ENCODE data around the gene MPL.

The MPL gene

DNA sequence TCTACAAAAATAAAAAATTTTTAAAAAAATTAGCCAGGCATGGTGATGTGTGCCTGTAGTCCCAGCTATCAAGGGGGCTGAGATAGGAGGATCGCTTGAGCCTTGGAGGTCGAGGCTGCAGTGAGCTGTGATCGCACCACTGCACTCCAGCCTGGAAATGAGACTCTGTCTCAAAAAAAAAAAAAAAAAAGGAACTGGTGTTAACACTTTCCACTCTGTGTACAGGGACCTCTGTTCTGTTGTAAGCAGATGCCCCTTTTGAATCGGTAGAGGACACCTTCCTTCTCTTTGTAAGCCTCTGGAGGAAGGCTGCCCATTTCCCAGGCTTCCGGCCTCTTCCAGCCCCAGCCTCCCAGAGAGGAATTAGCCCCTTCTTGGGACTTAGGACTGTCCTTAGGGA is 44.9 kb upstream of the MPL start:
- H2AFZ ChIP-seq (ENCODE audit: low read depth), result no peak overlapping the region
- H3K4me3 ChIP-seq (IDR thresholded peaks at IDR 0.05; ENCODE audit: insufficient read depth, low read depth, low read length), result no peak overlapping the region
- peaks cover 23% of the 10 kb centered on the region for H3K4me1 ChIP-seq (ENCODE audit: low read depth, poor library complexity, severe bottlenecking)
- H4K20me1 ChIP-seq (ENCODE audit: insufficient read depth), result no peaks in the 10 kb centered on the region
- TF ChIP-seq, protein P1, sequence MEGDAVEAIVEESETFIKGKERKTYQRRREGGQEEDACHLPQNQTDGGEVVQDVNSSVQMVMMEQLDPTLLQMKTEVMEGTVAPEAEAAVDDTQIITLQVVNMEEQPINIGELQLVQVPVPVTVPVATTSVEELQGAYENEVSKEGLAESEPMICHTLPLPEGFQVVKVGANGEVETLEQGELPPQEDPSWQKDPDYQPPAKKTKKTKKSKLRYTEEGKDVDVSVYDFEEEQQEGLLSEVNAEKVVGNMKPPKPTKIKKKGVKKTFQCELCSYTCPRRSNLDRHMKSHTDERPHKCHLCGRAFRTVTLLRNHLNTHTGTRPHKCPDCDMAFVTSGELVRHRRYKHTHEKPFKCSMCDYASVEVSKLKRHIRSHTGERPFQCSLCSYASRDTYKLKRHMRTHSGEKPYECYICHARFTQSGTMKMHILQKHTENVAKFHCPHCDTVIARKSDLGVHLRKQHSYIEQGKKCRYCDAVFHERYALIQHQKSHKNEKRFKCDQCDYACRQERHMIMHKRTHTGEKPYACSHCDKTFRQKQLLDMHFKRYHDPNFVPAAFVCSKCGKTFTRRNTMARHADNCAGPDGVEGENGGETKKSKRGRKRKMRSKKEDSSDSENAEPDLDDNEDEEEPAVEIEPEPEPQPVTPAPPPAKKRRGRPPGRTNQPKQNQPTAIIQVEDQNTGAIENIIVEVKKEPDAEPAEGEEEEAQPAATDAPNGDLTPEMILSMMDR (conservative IDR thresholded peaks at IDR 0.05; ENCODE audit: low read depth, low read length), result no peak
- no peak overlapping the region for H3K9ac ChIP-seq
- no peak overlapping the region for H3K4me2 ChIP-seq
- H3K79me2 ChIP-seq (ENCODE audit: insufficient read depth, low read depth), result no peaks in the 10 kb centered on the region
- H3K27ac ChIP-seq, result no peak overlapping the region
- H3K27me3 ChIP-seq (ENCODE audit: insufficient read depth, low read depth), result no peaks in the 10 kb centered on the region
- H3K36me3 ChIP-seq (ENCODE audit: insufficient read depth), result no peaks in the 10 kb centered on the region

DNA sequence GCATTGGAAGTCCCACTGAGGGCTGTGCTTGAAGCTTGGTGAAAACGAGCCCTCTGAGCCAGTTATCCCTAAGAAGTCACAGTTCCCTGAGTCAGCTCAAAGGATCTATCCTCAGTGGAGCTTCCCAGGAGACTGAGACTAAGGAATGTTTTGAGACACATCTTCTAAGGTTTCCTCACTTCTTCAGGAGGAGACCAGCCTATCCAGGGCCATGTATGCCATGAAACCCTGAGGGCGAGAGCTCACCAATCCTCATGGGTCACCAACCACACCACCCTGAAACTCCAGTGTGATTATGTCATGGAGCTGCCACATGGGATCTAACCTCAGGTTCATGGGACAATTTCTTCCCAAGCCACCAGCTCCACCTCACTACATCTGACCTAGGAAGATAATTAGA is 44.4 kb upstream of the MPL start:
- H3K9ac ChIP-seq, result no peak overlapping the region
- no peaks in the 10 kb centered on the region for H3K27me3 ChIP-seq (ENCODE audit: insufficient read depth, low read depth)
- no peak overlapping the region for H3K27ac ChIP-seq
- TF ChIP-seq, protein P1 (conservative IDR thresholded peaks at IDR 0.05; ENCODE audit: low read depth, low read length), result no peak
- H3K36me3 ChIP-seq (ENCODE audit: insufficient read depth), result no peaks in the 10 kb centered on the region
- no peak overlapping the region for H3K4me3 ChIP-seq (IDR thresholded peaks at IDR 0.05; ENCODE audit: insufficient read depth, low read depth, low read length)
- no peaks in the 10 kb centered on the region for H4K20me1 ChIP-seq (ENCODE audit: insufficient read depth)
- H3K79me2 ChIP-seq (ENCODE audit: insufficient read depth, low read depth), result no peaks in the 10 kb centered on the region
- H2AFZ ChIP-seq (ENCODE audit: low read depth), result no peak overlapping the region
- peaks cover 23% of the 10 kb centered on the region for H3K4me1 ChIP-seq (ENCODE audit: low read depth, poor library complexity, severe bottlenecking)
- H3K4me2 ChIP-seq, result no peak overlapping the region

DNA sequence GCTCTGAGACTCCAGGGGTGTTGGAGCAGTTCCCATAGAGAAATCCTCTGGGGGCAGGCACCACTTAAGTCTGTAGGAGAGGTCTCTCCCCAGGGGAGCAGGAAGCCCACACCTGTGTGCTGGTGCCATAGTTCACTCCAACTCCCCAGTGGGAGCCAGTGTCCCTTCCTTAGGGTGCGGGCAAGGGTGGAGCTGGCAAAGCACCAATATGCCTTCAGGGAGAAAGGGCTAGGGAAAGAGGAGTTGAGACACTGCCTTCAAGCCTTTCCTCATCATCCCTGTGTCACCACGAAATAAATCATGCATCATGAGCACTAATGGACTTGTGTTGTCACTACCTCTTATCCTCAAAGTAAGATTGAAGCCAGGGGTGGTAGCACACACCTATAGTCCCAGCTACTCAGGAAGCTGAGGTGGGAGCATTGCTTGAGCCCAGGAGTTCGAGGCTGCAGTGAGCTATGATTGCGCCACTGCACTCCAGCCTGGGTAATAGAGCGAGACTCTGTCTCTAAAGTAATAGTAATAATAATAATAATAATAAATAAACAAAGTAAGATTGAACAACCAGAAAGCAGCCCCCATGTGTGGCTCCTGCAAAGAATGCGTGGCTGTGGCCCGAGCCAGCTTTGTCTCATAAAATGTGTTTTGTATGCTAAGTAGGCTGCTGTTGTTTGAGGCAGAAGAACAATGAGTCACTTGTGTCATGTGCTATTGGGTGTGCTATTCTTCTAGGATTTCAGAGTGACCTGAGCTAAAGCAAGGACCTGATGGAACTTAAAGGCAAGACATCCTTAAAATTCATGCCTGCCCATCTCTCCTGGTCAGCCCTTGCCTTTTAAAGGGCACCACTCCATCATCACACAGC is 43.5 kb upstream of the MPL start:
- Histone ChIP-seq H3K27ac (no peak overlapping the region), H3K79me2 (ENCODE audit: insufficient read depth, low read depth) (no peaks in the 10 kb centered on the region), H3K4me2 (0 out of 2 replicates have a peak overlapping the region, but pooled peaks have one; percentile 56), H3K27me3 (ENCODE audit: insufficient read depth, low read depth) (no peaks in the 10 kb centered on the region), H3K4me1 (ENCODE audit: low read depth, poor library complexity, severe bottlenecking) (peaks cover 23% of the 10 kb centered on the region), H4K20me1 (ENCODE audit: insufficient read depth) (no peaks in the 10 kb centered on the region), H3K36me3 (ENCODE audit: insufficient read depth) (no peaks in the 10 kb centered on the region), H2AFZ (ENCODE audit: low read depth) (no peak overlapping the region), H3K4me3 (IDR thresholded peaks at IDR 0.05; ENCODE audit: insufficient read depth, low read depth, low read length) (no peak overlapping the region), H3K9ac (no peak overlapping the region)
- TF ChIP-seq, protein P1 (conservative IDR thresholded peaks at IDR 0.05; ENCODE audit: low read depth, low read length), result no peak

DNA sequence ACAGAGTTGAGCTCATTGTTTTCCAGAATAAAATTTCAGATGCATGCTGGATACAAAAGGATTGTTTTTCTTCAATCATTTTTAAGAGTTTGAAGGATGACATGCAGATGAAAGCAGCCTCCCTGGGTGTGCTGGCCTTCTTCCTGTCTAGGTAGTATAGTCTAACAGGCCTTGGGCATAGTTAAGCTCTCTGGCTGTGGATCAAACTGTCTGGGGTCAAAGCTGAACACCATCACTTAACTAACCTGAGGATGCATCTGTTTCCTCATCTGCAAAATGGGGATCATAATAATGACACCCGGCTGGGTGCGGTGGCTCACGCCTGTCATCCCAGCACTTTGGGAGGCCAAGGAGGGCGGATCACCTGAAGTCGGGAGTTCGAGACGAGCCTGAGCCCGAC is 42.9 kb upstream of the MPL start:
- Histone ChIP-seq H2AFZ (ENCODE audit: low read depth) (no peak overlapping the region), H3K4me3 (IDR thresholded peaks at IDR 0.05; ENCODE audit: insufficient read depth, low read depth, low read length) (no peak overlapping the region), H3K27ac (no peak overlapping the region), H3K27me3 (ENCODE audit: insufficient read depth, low read depth) (no peaks in the 10 kb centered on the region), H3K4me2 (peak overlapping the region; percentile 56; the same call in 1 of the 2 replicates), H3K36me3 (ENCODE audit: insufficient read depth) (no peaks in the 10 kb centered on the region), H3K4me1 (ENCODE audit: low read depth, poor library complexity, severe bottlenecking) (peaks cover 23% of the 10 kb centered on the region), H3K9ac (no peak overlapping the region), H3K79me2 (ENCODE audit: insufficient read depth, low read depth) (no peaks in the 10 kb centered on the region), H4K20me1 (ENCODE audit: insufficient read depth) (no peaks in the 10 kb centered on the region)
- TF ChIP-seq, protein P1 (conservative IDR thresholded peaks at IDR 0.05; ENCODE audit: low read depth, low read length), result no peak
